T-helper 2 cell treated with Interferon-gamma antibody and Interleukin-4, amounts not matched to agents 5 μg/mL and 100 μg/mL, for 36 hours (primary cell): ENCODE measurements around the gene PIK3R1.

Experiments
- DNase-seq: peaks from one replicate; pipeline ENCODE4 v3.0.0; 2021; ENCODE audit warnings: low spot score
- H3K27ac Mint-ChIP-seq: one replicate; pipeline ENCODE4 v1.8.0; 2021; ENCODE audit warnings: mild to moderate bottlenecking, mixed read lengths
- H3K27me3 Mint-ChIP-seq: one replicate; pipeline ENCODE4 v1.8.0; 2021; ENCODE audit warnings: low read depth, mixed read lengths
- H3K36me3 Mint-ChIP-seq: one replicate; pipeline ENCODE4 v1.8.0; 2021; ENCODE audit warnings: low read depth, mixed read lengths
- H3K4me1 Mint-ChIP-seq: one replicate; pipeline ENCODE4 v1.8.0; 2021; ENCODE audit warnings: low read depth, mixed read lengths
- H3K4me3 Mint-ChIP-seq: one replicate; pipeline ENCODE4 v1.8.0; 2022; ENCODE audit warnings: mild to moderate bottlenecking, moderate library complexity, mixed read lengths
- H3K9me3 Mint-ChIP-seq: one replicate; pipeline ENCODE4 v1.8.0; 2021; ENCODE audit warnings: mixed read lengths

Gene PIK3R1

GRCh38 chr5:68299575-68299974, 84.0 kb downstream of the PIK3R1 start:
- Mint-ChIP-seq H3K4me1 (peaks cover 24% of the 10 kb centered on the region), H3K27me3 (no peaks in the 10 kb centered on the region), H3K36me3 (peaks cover 63% of the 10 kb centered on the region), H3K4me3 (no peak overlapping the region), H3K9me3 (no peaks in the 10 kb centered on the region), H3K27ac (no peak overlapping the region)
- no peak for DNase-seq

GRCh38 chr5:68303038-68303738, 87.6 kb downstream of the PIK3R1 start:
- Mint-ChIP-seq H3K9me3 (no peaks in the 10 kb centered on the region), H3K4me3 (no peak overlapping the region), H3K36me3 (peaks cover 32% of the 10 kb centered on the region), H3K4me1 (peaks cover 24% of the 10 kb centered on the region), H3K27ac (no peak overlapping the region), H3K27me3 (peaks cover 2% of the 10 kb centered on the region)
- DNase-seq: peak; percentile 30

- no peak for DNase-seq
- Mint-ChIP-seq H3K36me3 (peaks cover 25% of the 10 kb centered on the region), H3K4me1 (peaks cover 21% of the 10 kb centered on the region), H3K27me3 (peaks cover 2% of the 10 kb centered on the region), H3K27ac (no peak overlapping the region), H3K9me3 (no peaks in the 10 kb centered on the region), H3K4me3 (no peak overlapping the region)
These were observed 88.3 kb downstream of the PIK3R1 start for GRCh38 chr5:68303754-68304420.

- Mint-ChIP-seq H3K4me3 (no peak overlapping the region), H3K4me1 (peaks cover 20% of the 10 kb centered on the region), H3K36me3 (peaks cover 18% of the 10 kb centered on the region), H3K9me3 (no peaks in the 10 kb centered on the region), H3K27ac (no peak overlapping the region), H3K27me3 (peaks cover 2% of the 10 kb centered on the region)
- DNase-seq: no peak
These were observed 89.0 kb downstream of the PIK3R1 start for GRCh38 chr5:68304421-68305052.

- H3K4me1 Mint-ChIP-seq: peaks cover 18% of the 10 kb centered on the region
- H3K9me3 Mint-ChIP-seq: no peaks in the 10 kb centered on the region
- H3K36me3 Mint-ChIP-seq: peaks cover 12% of the 10 kb centered on the region
- H3K27ac Mint-ChIP-seq: no peak overlapping the region
- no peak overlapping the region for H3K4me3 Mint-ChIP-seq
- peaks cover 8% of the 10 kb centered on the region for H3K27me3 Mint-ChIP-seq
- DNase-seq: no peak
These were observed 89.8 kb downstream of the PIK3R1 start for GRCh38 chr5:68305223-68305870.

GRCh38 chr5:68306361-68307014, 90.9 kb downstream of the PIK3R1 start:
- DNase-seq: no peak
- Mint-ChIP-seq H3K27ac (no peak overlapping the region), H3K36me3 (peaks cover 10% of the 10 kb centered on the region), H3K4me3 (no peak overlapping the region), H3K27me3 (peaks cover 8% of the 10 kb centered on the region), H3K4me1 (peaks cover 14% of the 10 kb centered on the region), H3K9me3 (no peaks in the 10 kb centered on the region)

- Mint-ChIP-seq H3K36me3 (no peaks in the 10 kb centered on the region), H3K9me3 (no peaks in the 10 kb centered on the region), H3K27me3 (peaks cover 5% of the 10 kb centered on the region), H3K4me3 (no peak overlapping the region), H3K27ac (no peak overlapping the region), H3K4me1 (peaks cover 15% of the 10 kb centered on the region)
- no peak for DNase-seq
These were observed 97.8 kb downstream of the PIK3R1 start for GRCh38 chr5:68313336-68313735.

GRCh38 chr5:68314465-68314864, 98.9 kb downstream of the PIK3R1 start:
- Mint-ChIP-seq H3K27ac (no peak overlapping the region), H3K27me3 (peaks cover 7% of the 10 kb centered on the region), H3K4me3 (no peak overlapping the region), H3K9me3 (no peaks in the 10 kb centered on the region), H3K4me1 (peaks cover 15% of the 10 kb centered on the region), H3K36me3 (no peaks in the 10 kb centered on the region)
- no peak for DNase-seq

- DNase-seq: peak; percentile 42
- Mint-ChIP-seq H3K36me3 (no peaks in the 10 kb centered on the region), H3K4me1 (peaks cover 14% of the 10 kb centered on the region), H3K4me3 (no peak overlapping the region), H3K9me3 (no peaks in the 10 kb centered on the region), H3K27me3 (peaks cover 9% of the 10 kb centered on the region), H3K27ac (no peak overlapping the region)
These were observed 100.2 kb downstream of the PIK3R1 start for GRCh38 chr5:68315679-68316271.

GRCh38 chr5:68316469-68316868, 100.9 kb downstream of the PIK3R1 start:
- Mint-ChIP-seq H3K27me3 (peaks cover 13% of the 10 kb centered on the region), H3K9me3 (no peaks in the 10 kb centered on the region), H3K36me3 (no peaks in the 10 kb centered on the region), H3K4me3 (no peak overlapping the region), H3K27ac (no peak overlapping the region), H3K4me1 (peaks cover 14% of the 10 kb centered on the region)
- no peak for DNase-seq

GRCh38 chr5:68317646-68318045, 102.1 kb downstream of the PIK3R1 start:
- Mint-ChIP-seq H3K36me3 (no peaks in the 10 kb centered on the region), H3K27me3 (peaks cover 13% of the 10 kb centered on the region), H3K27ac (no peak overlapping the region), H3K9me3 (no peaks in the 10 kb centered on the region), H3K4me1 (peaks cover 14% of the 10 kb centered on the region), H3K4me3 (no peak overlapping the region)
- DNase-seq: no peak

GRCh38 chr5:68318955-68319705, 103.6 kb downstream of the PIK3R1 start:
- H3K27me3 Mint-ChIP-seq: peaks cover 13% of the 10 kb centered on the region

More at GRCh38 chr5:68318955-68319705, 103.6 kb downstream of the PIK3R1 start:
- H3K4me3 Mint-ChIP-seq: no peak overlapping the region
- H3K27ac Mint-ChIP-seq: no peak overlapping the region
- no peaks in the 10 kb centered on the region for H3K36me3 Mint-ChIP-seq
- no peaks in the 10 kb centered on the region for H3K9me3 Mint-ChIP-seq
- H3K4me1 Mint-ChIP-seq: peaks cover 14% of the 10 kb centered on the region
- no peak for DNase-seq
